ENCODE measurements around the gene KRTAP5-1.

GRCh38 chr11:1619449-1619848, 34.4 kb upstream of the KRTAP5-1 start:
- TF ChIP-seq TCF4 (CRISPR knock-in tag; IDR thresholded peaks at IDR 0.05; ENCODE audit: borderline replicate concordance), result no peak
- no peak for TF ChIP-seq BACH2 (CRISPR knock-in tag; IDR thresholded peaks at IDR 0.05; ENCODE audit: borderline replicate concordance)
- no peak for TF ChIP-seq ARNTL (CRISPR knock-in tag; IDR thresholded peaks at IDR 0.05; ENCODE audit: borderline replicate concordance, low read depth)
- no peak for TF ChIP-seq ZFP3 (CRISPR knock-in tag; IDR thresholded peaks at IDR 0.05)
- no peak for TF ChIP-seq ZC3H10 (CRISPR knock-in tag; IDR thresholded peaks at IDR 0.05)
- no peak for TF ChIP-seq ZFP30 (CRISPR knock-in tag; IDR thresholded peaks at IDR 0.05)
- TF ChIP-seq ESRRG (CRISPR knock-in tag; IDR thresholded peaks at IDR 0.05), result no peak
- no peak for TF ChIP-seq RARB (CRISPR knock-in tag; IDR thresholded peaks at IDR 0.05)
- no peak for TF ChIP-seq PATZ1 (CRISPR knock-in tag; IDR thresholded peaks at IDR 0.05; ENCODE audit: borderline replicate concordance)
- no peak for TF ChIP-seq ZNF8 (CRISPR knock-in tag; IDR thresholded peaks at IDR 0.05)
- TF ChIP-seq CREB5 (CRISPR knock-in tag; IDR thresholded peaks at IDR 0.05; ENCODE audit: low read depth), result no peak
- no peak for TF ChIP-seq CSRNP3 (CRISPR knock-in tag; IDR thresholded peaks at IDR 0.05)
- TF ChIP-seq OSR1 (CRISPR knock-in tag; IDR thresholded peaks at IDR 0.05), result no peak
